Vagina (tissue), 2 donors: ENCODE results near the gene LRRFIP1. TPM values are rescaled to one million over a fixed set of nuclear protein-coding genes. Genes with fewer than 3 reads are reported as not detected.
A peak's percentile ranks its signal among the peaks of the same experiment; 100 is the strongest.

Experiments used
- DNase-seq, 2 donors: peaks; one replicate each; pipeline ENCODE4 v3.0.0-alpha.2; 2017; ENCODE audit errors: extremely low spot score in 2 of 2
- H3K27ac ChIP-seq: fragments of 200-600 bp; sonication (generic); one replicate; pipeline ENCODE4 v1.5.1; 2019
- H3K27me3 ChIP-seq: fragments of 200-600 bp; sonication (generic); one replicate; pipeline ENCODE4 v1.5.1; 2019
- H3K36me3 ChIP-seq, 2 donors: fragments of 200-600 bp; sonication (generic); one replicate each; pipeline ENCODE4 v1.5.1; 2017 to 2019
- H3K4me1 ChIP-seq: fragments of 200-600 bp; sonication (generic); one replicate; pipeline ENCODE4 v1.5.1; 2019
- H3K4me3 ChIP-seq, 2 donors: fragments of 200-600 bp; sonication (generic); 1 replicate in 1 of 2; 2 replicates in 1 of 2; pipeline ENCODE4 v1.5.1; 2016 to 2019
- H3K9me3 ChIP-seq: fragments of 200-600 bp; sonication (generic); one replicate; pipeline ENCODE4 v1.5.1; 2019
- POLR2A ChIP-seq, 2 donors: fragments of 450-650 bp; IDR thresholded peaks; one replicate each; pipeline ENCODE4 v1.6.1; 2017; ENCODE audit warnings: antibody characterized with exemption in 2 of 2, mild to moderate bottlenecking in 2 of 2, moderate library complexity in 2 of 2
- POLR2AphosphoS5 ChIP-seq, 2 donors: sonication (generic); formaldehyde crosslinking; IDR thresholded peaks; one replicate each; pipeline ENCODE4 v1.9.0; 2017; ENCODE audit warnings: antibody characterized with exemption in 2 of 2, mild to moderate bottlenecking in 2 of 2, low read depth in 1 of 2; ENCODE audit not compliant: insufficient read depth in 1 of 2
- intact Hi-C: fragments of 100-400 bp; cut with DNase I; formaldehyde crosslinking; loops from one replicate; pipeline ENCODE4 v1.15.1; 2023
- total RNA-seq: library from RNA; depleted of rRNA; stranded (reverse); fragments of >200 nt; gene quantifications from one replicate; pipeline ENCODE4 v1.2.3, GENCODE V29; 2016
- TF ChIP-seq, protein P1 (sequence below), 3 experiments: fragments of 450-650 bp in 2 of 3; fragments of 200-600 bp in 1 of 3; sonication (generic) in 1 of 3; IDR thresholded peaks; one replicate each; pipeline ENCODE4 v1.5.1; 2017 to 2019; ENCODE audit warnings: antibody characterized with exemption in 3 of 3, mild to moderate bottlenecking in 2 of 3, moderate library complexity in 2 of 3

LRRFIP1 gene
- total RNA-seq, 1 donor from 2014 or later: 132 TPM

DNA sequence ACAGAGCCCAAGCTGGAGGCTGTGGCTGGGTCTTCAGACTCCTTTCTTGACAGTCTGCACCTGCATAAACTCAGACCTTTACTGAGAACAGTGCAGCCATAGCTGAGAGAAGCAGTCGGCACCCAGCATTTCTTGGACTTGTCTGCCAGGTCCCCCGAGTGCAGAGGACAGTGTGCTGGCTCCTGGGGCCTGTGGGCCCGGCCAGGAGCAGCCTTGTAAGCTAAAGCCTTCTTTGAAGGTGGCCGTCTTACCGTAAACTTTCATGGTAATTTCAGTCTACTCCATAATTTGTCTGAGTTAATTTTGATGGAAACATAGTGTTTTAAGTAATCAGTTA, 70.9 kb downstream of the LRRFIP1 start:
- DNase-seq: no peak
- Histone ChIP-seq H3K9me3 (no peaks in the 10 kb centered on the region), H3K27ac (peak overlapping the region; percentile 99), H3K27me3 (no peaks in the 10 kb centered on the region), H3K4me1 (peaks cover 98% of the 10 kb centered on the region), H3K36me3 (no peaks in the 10 kb centered on the region), H3K4me3 (no peak overlapping the region)
- intact Hi-C loops: no loop called here
- TF ChIP-seq, protein P1, sequence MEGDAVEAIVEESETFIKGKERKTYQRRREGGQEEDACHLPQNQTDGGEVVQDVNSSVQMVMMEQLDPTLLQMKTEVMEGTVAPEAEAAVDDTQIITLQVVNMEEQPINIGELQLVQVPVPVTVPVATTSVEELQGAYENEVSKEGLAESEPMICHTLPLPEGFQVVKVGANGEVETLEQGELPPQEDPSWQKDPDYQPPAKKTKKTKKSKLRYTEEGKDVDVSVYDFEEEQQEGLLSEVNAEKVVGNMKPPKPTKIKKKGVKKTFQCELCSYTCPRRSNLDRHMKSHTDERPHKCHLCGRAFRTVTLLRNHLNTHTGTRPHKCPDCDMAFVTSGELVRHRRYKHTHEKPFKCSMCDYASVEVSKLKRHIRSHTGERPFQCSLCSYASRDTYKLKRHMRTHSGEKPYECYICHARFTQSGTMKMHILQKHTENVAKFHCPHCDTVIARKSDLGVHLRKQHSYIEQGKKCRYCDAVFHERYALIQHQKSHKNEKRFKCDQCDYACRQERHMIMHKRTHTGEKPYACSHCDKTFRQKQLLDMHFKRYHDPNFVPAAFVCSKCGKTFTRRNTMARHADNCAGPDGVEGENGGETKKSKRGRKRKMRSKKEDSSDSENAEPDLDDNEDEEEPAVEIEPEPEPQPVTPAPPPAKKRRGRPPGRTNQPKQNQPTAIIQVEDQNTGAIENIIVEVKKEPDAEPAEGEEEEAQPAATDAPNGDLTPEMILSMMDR (IDR thresholded peaks at IDR 0.05): no peak

DNA sequence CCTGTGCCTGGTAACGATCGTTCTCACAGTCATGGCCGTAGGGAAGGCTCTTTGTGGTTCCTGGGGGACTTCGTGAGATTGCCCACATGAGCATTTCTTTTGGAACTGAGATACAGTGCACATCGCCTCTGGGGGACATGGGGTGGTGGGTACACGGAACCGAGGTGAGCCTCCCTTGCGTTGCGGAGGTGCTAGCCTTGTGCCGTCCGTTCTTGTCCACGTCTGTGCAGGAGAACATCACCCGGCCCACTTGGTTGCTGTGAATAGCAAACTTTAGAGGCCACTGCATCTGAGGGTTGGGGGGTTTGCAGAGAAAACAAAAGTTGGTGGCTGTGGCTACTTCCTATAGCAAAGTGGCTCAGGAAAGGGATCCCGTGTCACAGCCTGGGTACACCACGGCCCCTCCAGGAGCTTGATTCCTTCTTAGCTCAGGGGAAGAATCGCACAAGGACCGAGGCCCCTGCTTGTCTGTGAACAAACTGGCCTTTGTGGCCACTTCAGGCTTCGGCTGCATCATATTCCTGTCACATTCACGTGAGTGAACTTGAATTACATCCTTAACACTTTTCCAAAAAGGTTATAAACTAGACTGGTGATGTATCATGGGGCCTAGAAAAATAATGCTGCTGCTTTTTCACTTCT, 72.6 kb downstream of the LRRFIP1 start:
- H3K4me3 ChIP-seq: peak overlapping the region in 1 of 2 donors; percentile 8
- H3K36me3 ChIP-seq: no peaks in the 10 kb centered on the region
- H3K9me3 ChIP-seq: no peaks in the 10 kb centered on the region
- peak overlapping the region; percentile 83 for H3K27ac ChIP-seq
- H3K27me3 ChIP-seq: no peaks in the 10 kb centered on the region
- DNase-seq: peak in 1 of 2 donors; percentile 84
- H3K4me1 ChIP-seq: peaks cover 98% of the 10 kb centered on the region
- intact Hi-C loops: no loop called here
- no peak for TF ChIP-seq POLR2AphosphoS5 (IDR thresholded peaks at IDR 0.05; ENCODE audit: insufficient read depth in 1 of 2, low read depth in 1 of 2)
- TF ChIP-seq, protein P1 (IDR thresholded peaks at IDR 0.05): no peak
- no peak for TF ChIP-seq POLR2A (IDR thresholded peaks at IDR 0.05)

DNA sequence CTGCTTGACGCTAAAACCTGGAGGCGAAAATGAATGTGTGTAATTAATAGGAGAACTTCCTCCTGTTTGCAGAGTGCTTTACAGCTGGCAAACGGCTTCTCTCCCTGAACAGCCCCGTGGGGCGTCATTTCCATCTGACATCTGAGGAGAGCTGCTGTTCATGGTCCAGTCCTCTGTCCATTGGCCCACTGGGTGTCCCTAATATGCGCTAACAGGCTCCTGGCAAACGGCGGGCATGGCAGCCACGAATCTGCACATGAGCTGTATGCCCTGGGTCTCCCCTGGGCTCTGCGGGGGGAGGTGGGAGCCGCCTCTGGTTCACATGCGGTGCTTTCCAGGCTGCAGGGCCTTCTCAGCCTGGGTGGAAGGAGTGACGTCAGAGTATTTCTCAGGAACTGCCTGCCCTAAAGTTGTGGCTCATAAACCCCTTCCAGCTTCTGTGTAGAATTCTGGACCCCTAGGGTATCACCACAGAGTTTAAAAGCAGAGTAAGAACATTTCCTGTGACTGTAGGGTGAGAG, 73.2 kb downstream of the LRRFIP1 start:
- intact Hi-C loops: no loop called here
- Histone ChIP-seq H3K9me3 (no peaks in the 10 kb centered on the region), H3K4me3 (peak overlapping the region in 1 of 2 donors; percentile 8), H3K27ac (peak overlapping the region; percentile 83), H3K27me3 (no peaks in the 10 kb centered on the region), H3K4me1 (peaks cover 98% of the 10 kb centered on the region), H3K36me3 (no peaks in the 10 kb centered on the region)
- peak; percentile 85 to 90 for DNase-seq
- no peak for TF ChIP-seq POLR2A (IDR thresholded peaks at IDR 0.05)
- TF ChIP-seq POLR2AphosphoS5 (IDR thresholded peaks at IDR 0.05; ENCODE audit: insufficient read depth in 1 of 2, low read depth in 1 of 2): peak; percentile 43 to 72

DNA sequence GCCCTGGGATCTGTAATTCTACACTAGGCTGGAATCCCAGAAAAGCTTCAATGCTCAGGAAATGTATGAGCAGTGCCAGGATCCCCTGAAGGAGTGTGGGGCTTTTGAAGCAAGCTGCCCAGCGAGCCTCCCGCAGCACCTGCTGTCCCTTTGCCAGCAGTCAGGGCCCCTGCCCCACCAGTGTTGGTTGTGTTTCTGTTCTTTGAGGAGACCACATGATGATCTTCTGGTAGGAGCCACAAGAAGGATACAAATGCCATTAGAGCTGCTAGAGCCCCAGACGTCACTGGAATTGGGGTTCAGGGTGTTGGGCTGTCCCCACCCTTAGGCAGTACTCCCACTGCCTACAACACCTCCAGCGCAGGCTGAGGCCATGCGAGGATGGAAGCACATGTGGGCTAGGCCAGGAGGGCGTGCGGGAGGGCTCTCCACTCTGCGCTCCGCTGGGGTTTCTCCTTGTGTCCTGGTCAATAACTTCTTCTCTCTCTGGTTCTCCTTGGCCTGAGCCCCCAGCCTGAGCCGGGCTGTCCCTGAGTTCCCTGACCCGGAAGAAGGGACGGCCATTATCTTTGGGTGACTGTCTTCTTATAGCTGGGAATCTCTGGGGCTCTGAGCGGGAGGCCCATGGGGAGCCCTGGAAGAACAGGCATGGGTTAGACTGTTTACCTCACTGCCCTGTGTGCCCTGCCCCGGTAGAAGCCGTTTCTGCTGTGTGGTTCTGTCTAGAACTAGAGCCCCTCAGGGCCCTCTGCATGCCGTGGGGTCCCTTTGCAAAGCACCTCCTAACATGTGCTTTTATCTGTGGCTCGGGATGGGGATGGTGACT, 73.9 kb downstream of the LRRFIP1 start:
- H3K27me3 ChIP-seq: no peaks in the 10 kb centered on the region
- no peaks in the 10 kb centered on the region for H3K36me3 ChIP-seq
- peaks cover 98% of the 10 kb centered on the region for H3K4me1 ChIP-seq
- intact Hi-C loops: no loop called here
- H3K27ac ChIP-seq: peak overlapping the region; percentile 83
- TF ChIP-seq, protein P1 (IDR thresholded peaks at IDR 0.05): no peak
- TF ChIP-seq POLR2A (IDR thresholded peaks at IDR 0.05) (no peak), POLR2AphosphoS5 (IDR thresholded peaks at IDR 0.05; ENCODE audit: insufficient read depth in 1 of 2, low read depth in 1 of 2) (no peak)
- H3K9me3 ChIP-seq: no peaks in the 10 kb centered on the region
- peak; percentile 28 to 84 for DNase-seq
- no peak overlapping the region for H3K4me3 ChIP-seq

GRCh38 chr2:237701859-237702390, 74.5 kb downstream of the LRRFIP1 start:
- no peaks in the 10 kb centered on the region for H3K27me3 ChIP-seq
- H3K4me1 ChIP-seq: peaks cover 98% of the 10 kb centered on the region
- H3K4me3 ChIP-seq: peak overlapping the region in 1 of 2 donors; percentile 5
- no peaks in the 10 kb centered on the region for H3K36me3 ChIP-seq
- peak in 1 of 2 donors; percentile 87 for DNase-seq
- no peaks in the 10 kb centered on the region for H3K9me3 ChIP-seq
- intact Hi-C loops: no loop called here
- H3K27ac ChIP-seq: peak overlapping the region; percentile 83
- TF ChIP-seq POLR2A (IDR thresholded peaks at IDR 0.05) (no peak), POLR2AphosphoS5 (IDR thresholded peaks at IDR 0.05; ENCODE audit: insufficient read depth in 1 of 2, low read depth in 1 of 2) (no peak)
- TF ChIP-seq, protein P1 (IDR thresholded peaks at IDR 0.05): no peak
